GM21786 (cell line): ENCODE results near the gene INPP4B.

Experiments used
- ATAC-seq: cut with Tn5 transposase; IDR thresholded peaks from one replicate; pipeline ENCODE4 v1.9.1; 2021; ENCODE audit not compliant: unreplicated experiment

Gene INPP4B

DNA sequence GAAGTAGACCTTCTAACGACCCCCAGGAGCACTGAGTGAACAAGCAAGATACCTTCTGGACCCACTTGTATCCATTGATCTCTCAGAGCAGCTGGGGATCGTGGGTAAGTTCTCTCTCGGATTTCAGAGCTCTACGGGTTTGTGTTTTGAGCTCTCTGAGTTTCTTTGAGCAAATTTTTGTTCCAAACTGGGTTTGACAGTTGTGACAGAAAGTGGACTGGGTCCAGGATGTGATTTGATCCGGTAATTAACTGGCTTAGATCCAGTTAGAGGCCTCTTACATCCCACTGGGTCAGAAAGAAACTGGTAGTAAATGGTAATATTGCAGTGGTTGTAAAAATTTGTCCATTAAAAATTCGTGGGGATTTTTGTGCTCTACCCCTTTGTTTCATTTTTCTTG lies 459.2 kb downstream of the INPP4B start:
- ATAC-seq, result no peak

DNA sequence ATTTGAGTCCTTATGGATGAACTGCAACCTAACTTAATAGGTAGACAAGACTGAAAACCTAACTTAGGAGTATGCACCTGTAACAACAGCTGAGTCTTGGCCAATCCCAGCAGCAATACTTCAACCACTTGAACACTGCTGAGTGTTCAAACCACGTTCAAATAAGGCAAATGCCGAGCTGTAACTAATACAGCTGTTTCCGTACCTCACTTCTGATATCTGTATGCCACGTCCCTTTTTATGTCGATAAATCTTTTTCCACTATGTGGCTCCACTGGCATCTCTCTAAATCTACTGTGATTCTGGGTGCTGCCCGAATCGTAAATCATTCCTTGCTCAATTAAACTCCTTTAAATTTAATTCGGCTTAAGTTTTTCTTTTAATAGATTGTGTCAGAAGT lies 459.7 kb downstream of the INPP4B start:
- ATAC-seq, result no peak

DNA sequence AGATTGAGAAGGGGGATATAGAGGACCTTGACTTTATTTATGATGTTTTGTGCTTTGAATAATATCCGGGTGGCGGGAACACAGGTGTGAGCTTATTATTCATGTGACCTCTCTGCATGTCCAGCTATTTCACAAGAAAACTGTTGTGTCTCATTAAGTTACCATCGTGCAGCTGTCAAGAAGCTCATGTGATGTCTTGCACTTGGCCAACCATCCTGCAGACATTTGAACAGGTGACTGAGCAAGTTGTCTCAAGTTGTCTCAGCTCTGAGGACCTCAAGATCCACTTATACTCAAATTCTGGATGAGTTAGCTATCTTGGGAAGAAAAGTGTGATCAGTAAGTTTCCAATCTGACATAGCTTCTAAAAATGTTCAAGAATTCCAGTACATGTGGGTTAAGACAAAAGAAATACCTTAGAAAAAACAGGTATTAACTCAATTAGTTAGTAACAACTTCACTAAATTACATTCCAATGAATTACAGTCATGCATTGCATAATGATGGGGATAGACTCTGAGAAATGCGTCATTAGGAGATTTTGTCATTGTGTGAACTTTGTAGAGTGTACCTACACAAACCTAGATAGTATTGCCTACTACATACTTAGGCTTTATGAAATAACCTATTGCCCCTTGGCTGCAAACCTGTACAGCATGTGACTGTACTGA lies 462.2 kb downstream of the INPP4B start:
- ATAC-seq, result no peak

DNA sequence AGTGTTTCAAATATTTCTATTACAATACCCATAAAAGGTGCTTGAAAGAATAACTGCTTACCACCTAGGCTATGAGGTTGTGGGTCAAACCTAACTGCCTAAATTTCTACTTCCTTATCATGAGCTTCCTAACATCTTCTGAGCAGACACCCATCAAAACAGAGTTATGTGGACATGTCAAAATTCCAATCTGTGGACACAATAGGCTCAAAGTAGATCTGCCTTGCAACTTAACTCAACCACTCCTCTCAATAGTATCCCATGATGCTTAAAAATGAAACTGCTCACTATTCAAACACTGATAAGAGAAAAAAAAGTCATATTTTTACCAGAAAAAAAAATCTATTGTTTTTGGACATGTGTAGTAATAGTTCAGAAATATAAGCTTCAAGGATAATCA lies 462.7 kb downstream of the INPP4B start:
- no peak for ATAC-seq

GRCh38 chr4:142380052-142380602 lies 466.0 kb downstream of the INPP4B start:
- no peak for ATAC-seq

DNA sequence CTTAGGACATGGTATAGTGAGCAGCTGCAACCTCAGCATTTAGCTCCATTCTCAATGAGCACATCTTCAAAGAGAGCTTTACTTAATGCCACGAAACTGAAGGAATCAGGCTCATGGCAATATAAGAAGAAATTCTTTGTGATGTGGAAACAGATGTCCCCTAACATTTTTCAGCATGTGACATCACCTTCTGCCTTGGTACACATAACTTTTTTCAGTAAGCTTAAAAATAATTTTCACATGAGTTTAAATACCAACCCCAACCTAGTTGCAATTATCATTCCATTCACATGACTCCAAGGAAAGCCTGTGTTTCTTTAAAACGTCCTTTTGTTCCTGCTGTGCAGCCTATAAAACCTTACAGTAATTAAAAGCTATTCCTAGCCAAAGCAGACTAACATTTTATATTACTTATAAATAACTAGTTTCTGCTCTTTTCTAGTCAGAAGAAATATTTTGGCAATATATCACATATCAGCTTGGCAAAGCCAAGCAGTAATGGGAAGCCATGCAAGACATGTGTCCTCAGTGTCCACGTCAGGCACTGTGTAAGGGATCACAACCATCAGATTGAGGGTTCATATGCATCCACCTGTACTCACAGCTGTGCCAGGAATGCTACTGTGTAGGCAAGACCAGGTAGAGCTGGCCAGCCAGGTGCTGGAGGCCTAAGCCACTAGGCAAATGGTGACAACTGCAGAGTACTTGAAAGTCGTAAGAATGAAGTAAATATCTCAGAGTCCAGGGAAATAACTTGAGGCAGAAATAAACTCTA lies 466.6 kb downstream of the INPP4B start:
- ATAC-seq, result no peak

GRCh38 chr4:142378179-142378578 lies 467.9 kb downstream of the INPP4B start:
- ATAC-seq, result no peak

DNA sequence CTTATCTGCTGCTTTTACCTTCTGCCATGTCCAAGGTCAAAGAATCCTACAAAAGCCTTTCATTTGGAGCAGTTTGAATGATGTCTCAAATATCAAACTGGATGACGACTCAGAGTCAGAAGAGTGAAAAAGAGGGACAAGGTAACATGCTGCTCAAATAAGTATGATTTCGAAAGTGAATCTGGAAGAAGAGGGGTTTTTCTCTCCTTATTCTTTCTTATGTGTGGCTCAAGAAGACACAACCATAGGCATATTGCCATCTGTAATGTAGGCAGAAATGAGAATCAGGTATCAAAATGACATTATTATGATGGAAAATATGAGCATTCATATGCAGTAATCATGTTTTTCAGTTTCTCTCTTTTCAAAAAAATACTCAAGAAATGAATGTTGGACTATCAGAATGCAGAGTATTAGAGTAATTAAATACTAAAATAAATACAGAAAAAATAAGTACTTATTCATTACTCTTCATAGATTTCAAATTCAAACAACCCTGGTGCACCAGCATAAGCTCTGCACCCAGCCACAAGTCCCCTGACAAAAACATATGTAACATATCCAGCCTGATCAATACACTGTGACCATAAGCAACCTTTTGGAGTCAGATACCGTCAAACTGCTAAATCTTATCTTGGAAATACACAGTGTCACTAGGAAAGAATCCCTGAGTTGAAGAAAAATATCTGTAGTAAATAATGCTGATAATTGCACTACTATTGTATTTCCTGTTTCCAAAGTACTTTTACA lies 468.6 kb downstream of the INPP4B start:
- ATAC-seq, result peak; percentile 62

- no peak for ATAC-seq
Measured at GRCh38 chr4:142376204-142376603, 469.9 kb downstream of the INPP4B start.

DNA sequence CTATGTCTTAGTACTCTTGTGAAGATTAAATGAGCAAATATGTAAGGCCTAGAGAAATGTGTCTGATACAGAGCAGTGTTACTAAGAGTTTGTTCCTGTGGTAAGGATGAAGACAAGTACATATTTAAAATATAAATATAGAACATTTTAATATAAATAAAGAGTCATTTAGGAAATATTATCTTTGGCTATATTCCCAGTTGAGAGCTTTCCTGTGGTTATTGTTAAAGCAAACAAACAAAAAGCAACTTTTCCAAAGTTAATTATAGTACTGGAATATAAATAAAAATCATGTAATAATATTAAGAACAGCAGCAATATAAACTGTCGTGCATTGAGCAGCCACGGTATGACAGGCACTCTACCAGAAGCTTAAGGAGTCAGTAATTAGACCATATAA lies 472.5 kb downstream of the INPP4B start:
- ATAC-seq, result no peak

DNA sequence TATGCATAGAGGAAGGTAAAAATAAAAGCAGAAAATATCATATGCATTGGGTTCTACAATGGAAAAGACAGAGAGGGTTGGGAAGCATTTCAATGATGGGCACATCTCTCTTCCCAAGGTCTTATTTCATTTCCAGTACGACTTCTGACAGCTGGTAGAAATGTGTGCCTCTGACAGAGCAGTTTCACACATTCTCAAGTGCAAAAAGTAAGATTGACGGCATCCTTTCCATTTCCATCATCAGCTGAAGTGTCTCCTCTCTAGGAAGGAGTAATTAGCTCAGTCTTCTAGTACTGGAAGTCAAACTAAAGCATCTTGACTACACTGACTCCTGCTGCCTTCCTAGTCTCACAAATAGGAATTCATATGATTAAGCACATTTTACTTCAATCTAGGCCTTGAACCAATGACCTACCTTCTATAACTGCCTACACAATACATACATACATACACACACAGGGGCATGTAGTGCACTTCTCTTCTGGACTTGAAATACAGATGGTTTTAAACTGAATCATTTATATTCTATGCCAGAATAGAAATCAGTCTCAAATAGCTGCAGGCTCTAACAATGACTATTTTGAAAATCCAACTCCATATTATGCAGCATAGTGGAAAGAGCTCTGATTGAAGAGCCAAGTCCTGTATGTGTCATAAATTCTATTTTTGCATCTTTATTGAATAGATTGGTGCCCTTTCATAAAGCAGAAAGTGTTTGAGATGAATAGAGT lies 473.4 kb downstream of the INPP4B start:
- no peak for ATAC-seq

DNA sequence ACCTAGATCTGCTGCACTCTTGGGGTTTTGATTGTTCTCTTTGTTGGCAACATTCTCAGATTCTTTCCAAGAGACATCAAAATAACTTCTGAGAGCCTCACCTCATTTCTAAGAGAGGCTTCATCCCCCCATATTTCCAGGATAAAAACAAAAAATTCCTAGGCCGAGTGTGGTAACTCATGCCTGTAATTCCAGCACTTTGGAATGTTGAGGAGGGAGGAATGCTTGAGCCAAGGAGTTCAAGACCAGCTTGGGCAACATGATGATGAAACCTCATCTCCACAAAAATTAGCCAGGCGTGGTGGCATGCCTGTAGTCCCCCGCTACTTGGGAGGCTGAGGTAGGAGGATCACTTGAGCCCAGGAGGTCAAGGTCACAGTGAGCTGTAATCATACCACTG lies 477.0 kb downstream of the INPP4B start:
- ATAC-seq, result no peak

- no peak for ATAC-seq
Measured at GRCh38 chr4:142367418-142368180, 478.5 kb downstream of the INPP4B start.

GRCh38 chr4:142366769-142367181 lies 479.3 kb downstream of the INPP4B start:
- no peak for ATAC-seq

DNA sequence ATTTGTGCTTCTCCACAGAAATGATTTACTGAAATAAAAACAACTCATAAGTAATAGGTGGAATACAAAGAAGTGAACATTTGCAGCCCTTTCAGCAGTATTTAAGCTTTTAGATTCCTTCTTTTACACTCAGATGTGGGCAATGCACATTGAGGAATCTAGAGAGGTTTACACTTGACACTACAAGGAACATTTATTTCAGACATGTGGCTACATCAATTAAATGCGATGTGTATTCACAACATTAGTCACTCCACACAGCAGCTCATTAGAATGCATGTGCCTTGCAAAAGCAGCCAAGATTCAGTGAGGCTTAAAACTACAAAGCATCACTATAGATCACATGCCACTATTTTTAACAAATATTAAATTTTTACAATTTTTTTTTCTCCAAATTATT lies 480.7 kb downstream of the INPP4B start:
- ATAC-seq, result no peak

DNA sequence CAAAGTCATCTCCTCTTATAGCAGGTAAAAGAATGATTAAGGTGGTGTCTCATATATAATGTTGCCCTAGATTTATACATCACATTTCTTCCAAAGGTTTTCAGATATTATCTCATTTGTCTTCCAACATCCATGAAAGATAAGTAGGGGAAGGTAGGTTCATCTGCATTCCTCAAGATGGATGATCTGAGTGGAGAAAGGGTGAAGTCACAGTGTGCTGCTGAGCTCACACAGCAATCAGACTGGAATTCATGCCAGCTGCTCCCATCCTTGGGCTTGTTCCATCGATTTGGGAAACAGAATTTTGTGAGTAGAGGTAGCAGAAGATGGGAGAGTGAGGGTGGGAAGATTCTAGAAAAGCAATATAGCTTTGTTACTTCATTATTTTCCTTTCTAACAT lies 482.4 kb downstream of the INPP4B start:
- ATAC-seq, result no peak

GRCh38 chr4:142361981-142362380 lies 484.1 kb downstream of the INPP4B start:
- ATAC-seq, result no peak

GRCh38 chr4:142360657-142361056 lies 485.4 kb downstream of the INPP4B start:
- ATAC-seq, result no peak

- no peak for ATAC-seq
Measured at GRCh38 chr4:142358656-142359055, 487.4 kb downstream of the INPP4B start.

- no peak for ATAC-seq
Measured at GRCh38 chr4:142356801-142357200, 489.3 kb downstream of the INPP4B start.
